NCI-H146 treated with DMSO at 0.1 percent for 48 hours (cell line): Measurements from ENCODE around the gene TLL2.
"Not testable (repeated sequence)": the region's sequence is repeated elsewhere in the genome, so short reads cannot be mapped to it uniquely, and the experiment has no call there.

Source experiments
- DNase-seq: peaks from one replicate; lab custom pipeline; 2025; ENCODE audit not compliant: unreplicated experiment; lab: John Stamatoyannopoulos, UW

The TLL2 gene

DNA sequence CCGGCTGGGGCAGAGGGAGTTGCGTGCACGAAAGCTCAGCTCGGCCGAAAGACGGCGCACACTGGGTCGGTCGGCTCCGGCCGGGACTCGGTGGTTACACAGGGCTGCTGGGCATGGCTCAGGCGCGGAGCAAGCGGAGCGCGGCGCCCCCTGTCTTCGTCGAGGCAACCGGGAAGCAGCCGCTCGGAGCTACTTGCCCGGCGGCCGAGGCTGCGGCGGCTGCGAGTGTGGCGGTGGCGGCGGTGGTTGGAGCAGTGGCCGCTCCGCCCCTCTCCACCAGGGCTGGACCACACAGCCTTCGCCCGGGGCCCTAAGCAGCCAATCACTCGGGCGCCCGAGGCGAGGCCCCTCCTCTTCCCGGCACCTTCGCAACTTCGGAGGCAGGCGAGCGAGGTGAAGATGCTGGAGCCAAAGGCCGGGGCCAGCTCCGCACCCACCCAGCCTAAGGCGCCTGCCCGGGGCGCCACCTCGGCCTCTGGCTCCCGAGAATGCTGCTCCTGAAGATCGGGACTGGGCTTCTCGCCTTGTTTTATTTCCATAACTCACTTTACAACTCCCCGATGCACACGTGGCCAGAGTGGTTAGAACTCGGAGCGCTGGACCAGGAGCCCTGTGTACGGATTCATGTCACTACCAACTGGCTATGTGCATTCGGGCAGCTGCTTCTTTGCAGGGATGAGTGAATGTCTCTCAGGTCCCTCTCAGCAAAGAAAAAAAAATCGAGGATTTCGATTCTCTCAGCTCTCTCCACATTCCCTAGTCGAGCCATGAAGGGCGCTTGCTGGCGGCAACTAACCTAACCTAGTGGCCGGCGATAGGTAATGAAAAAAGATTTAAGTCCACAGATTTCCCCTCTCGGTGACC is at the start of gene TLL2:
Gene TLL2, minus strand, starts transcription at position 229 of the 864 bp plus-strand sequence. CDS start 241 bp downstream, outside the sequence.
- DNase-seq: peak; percentile 70

- no peak for DNase-seq
Measured at GRCh38 chr10:96560966-96561887, 47.5 kb upstream of the TLL2 start.

GRCh38 chr10:96560489-96560888 is 46.8 kb upstream of the TLL2 start:
- DNase-seq: no peak

GRCh38 chr10:96556003-96556402 is 42.3 kb upstream of the TLL2 start:
- DNase-seq: no peak

- DNase-seq: no peak
Measured at GRCh38 chr10:96555330-96555729, 41.6 kb upstream of the TLL2 start.

DNA sequence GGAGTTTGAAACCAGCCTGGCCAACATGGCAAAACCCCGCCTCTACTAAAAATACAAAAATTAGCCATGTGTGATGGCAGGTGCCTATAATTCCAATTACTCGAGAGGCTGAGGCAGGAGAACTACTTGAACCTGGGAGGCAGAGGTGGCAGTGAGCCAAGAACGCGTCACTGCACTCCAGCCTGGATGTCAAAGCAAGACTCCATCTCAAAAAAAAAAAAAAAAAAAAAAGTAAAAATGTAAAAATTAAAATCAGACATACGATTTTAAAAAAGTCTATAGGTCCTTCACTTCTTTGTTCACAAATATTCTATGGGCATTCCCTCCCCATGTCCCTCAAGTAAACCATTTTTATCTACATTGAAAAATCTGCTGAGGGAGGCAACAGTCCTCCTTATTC is 34.9 kb upstream of the TLL2 start:
- DNase-seq: no peak

DNA sequence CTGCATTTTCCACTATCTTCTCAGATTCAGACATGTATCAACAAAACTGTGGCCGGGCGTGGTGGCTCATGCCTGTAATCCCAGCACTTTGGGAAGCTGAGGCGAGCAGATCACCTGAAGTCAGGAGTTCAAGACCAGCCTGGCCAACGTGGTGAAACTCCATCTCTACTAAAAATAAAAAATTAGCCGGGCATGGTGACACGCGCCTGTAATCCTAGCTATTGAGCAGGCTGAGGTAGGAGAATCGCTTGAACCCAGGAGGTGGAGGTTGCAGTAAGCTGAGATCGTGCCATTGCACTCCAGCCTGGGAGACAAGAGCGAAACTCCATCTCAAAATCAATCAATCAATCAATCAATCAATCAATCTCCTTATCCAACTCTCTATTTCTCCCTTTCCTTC is 31.8 kb upstream of the TLL2 start:
- not testable (repeated sequence) for DNase-seq

DNA sequence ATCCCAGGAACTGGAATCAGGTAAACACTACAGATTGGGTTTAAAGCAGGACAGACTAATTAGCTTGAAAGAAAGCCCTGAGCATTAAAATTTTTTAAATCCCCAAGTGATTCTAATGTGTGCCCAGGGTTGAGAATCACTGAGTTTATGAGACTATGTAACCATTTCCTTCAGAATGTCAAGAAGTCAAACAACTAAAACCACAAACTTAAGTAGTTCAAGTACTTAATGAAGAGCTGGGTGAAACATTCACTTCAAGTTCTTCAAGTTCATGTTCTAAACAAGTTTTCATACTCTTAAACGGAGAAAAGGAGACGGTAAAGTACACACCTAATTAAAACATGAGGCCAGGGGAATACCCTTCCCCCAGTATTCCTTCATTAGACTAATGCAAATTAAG is 28.2 kb upstream of the TLL2 start:
- DNase-seq: no peak

GRCh38 chr10:96540240-96540639 is 26.5 kb upstream of the TLL2 start:
- DNase-seq: no peak

- DNase-seq: no peak
Measured at GRCh38 chr10:96538683-96539082, 25.0 kb upstream of the TLL2 start.

DNA sequence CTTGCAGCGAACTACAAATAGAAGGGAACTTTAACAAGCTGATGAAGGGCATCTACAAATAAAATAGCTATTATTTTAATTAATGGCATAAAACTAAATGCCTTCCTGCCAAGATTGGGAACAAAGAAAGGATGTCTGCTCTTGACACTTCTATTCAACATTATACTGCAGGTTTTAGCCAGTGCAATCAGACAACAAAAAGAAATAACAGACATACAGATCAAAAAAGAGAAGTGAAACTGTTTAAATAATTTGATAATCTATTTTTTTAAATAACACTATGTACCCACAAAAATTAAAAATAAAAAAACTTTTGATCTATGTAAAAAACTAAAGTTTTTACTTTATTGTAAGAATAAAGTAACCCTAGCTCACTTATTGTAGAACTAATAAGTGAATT is 22.4 kb upstream of the TLL2 start:
- no peak for DNase-seq

- no peak for DNase-seq
Measured at GRCh38 chr10:96532523-96532922, 18.8 kb upstream of the TLL2 start.

DNA sequence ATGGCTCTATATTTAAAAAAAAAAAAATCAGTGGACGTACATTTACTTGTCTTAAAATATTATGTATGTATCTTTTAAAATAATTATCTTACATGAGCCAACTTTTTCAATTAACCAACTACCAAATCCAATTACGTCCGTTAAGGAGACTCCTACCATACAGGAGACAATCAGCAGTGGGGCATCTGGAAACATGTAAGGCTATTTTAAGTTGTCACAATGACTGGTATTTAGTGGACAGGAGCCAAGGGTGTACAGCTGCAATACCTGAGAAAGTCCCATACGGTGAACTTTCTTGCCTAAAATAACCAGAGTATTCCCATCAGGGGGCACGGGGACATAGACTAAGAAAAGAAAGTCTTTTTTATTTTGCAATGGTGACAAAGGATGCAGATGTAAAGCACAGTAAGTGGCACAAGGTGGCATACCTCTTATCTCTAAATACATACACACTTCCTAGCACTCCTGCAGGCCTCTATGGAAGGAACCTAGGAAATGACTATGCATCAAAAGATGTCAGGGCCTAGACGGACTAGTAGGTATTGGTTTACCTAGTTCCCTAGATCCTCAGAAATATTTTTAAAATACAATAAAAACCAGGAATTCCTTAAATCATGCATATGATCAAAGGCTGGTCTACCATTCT is 16.0 kb upstream of the TLL2 start:
- no peak for DNase-seq

- DNase-seq: no peak
Measured at GRCh38 chr10:96524741-96525140, 11.0 kb upstream of the TLL2 start.

DNA sequence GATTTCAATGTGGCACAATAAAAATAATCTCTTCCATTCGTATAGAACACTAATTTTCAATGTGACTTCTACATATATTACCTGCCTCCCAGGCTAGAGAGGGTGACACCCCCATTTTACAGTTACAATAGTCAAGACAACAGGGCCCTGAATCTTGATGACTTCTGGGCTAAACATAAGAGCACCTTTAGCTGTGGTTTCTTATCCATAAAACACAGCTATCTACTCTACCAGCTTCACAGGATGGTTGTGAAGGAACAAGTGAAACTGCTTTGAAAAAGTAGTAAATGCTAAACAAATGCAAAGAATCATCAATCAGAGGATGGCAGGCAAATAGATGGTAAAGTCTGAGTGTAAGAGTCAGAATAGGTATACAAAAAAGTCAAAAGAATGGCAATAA is 3.6 kb upstream of the TLL2 start:
- DNase-seq: no peak

GRCh38 chr10:96516337-96516736 is 2.6 kb upstream of the TLL2 start:
- DNase-seq: no peak

GRCh38 chr10:96513305-96513697 is 425 bp downstream of the TLL2 start:
- no peak for DNase-seq

DNA sequence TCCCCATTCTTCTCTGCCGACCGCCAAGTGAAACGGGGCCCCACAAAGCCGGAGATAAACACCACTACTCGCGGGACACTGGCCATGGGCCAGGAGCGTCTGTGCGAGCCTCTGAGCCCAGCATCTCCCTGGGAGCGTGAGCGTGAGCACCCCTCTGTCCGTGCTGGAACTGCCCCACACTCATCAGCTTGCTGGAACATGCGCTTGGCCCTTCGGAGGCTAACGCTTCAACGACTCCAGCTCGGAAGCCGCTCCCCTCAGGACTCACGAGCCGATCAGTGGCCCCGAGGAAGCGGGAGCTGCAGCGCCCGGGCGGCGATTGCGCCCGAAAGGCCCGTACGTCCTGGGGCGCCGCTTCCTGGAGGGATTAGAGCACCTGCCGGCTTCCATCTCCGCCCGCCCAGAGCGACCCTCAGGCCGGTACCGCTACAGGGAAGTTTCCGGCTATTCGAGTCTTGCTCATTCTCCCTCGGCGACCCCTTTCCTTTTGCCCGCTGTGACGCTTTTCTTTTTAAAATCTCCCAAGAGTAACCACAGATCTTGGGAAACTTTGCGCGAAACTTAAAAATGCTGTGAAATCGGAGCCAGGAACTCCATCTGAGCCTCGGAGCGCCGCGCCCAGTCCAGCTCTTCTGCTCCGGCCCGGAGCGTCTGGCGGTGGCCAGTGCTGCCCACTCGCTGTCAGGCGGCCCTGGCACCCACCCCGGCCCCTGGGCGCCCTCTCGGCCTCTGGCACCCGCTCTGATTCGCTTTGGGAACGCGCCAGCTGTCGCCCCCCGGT is 1.0 kb downstream of the TLL2 start:
- DNase-seq: no peak

DNA sequence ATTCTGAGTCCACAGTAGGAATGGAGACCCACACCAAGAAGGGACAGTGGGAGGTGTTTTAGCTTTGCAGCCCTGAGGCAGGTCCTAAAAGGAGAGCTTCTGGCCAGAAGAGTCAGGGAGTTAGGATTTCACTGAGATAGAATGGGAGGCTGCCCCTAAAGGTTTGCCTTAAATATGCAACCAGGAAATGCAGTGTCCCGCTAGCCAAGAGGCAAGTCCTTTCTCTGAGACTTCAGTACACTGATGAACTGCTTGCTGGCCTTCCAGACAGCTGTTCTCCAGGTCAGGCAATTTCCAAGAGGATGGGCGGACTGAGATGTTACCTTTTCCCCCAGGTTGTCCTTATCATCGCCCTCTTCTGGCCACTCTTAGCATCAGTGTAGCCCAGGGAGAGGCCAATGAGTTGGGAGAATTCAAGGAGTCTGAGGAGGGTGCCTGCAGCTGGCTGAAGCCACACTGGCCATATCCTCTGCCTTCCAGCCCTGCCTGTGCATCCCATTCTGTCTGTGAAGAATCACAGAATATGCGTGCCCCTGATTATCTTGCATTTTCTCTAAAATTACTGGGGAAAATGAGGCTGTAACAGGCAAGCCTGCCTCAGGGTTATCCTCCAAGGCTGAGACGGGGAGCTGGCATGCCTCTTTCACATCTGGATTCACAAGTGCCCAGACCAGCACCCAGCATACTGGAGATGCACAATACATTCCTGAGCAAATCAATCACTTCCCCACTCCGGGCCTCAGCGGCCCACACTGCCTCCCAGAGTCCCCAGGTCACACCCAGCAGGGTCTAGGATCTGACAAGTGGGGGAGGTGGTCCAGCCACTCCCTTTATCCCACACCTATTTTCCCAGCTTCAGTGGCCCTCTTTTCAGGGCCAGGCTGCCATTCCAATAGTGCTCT is 2.4 kb downstream of the TLL2 start:
- peak; percentile 50 for DNase-seq
